NB4 (cell line): ENCODE measurements around the gene TGIF1.

Source experiments
- MYC ChIP-seq: IDR thresholded peaks from 2 replicates; pipeline ENCODE4 v1.6.1; 2011; ENCODE audit warnings: low read depth, low read length
- POLR2A ChIP-seq: IDR thresholded peaks from 2 replicates; pipeline ENCODE4 v1.6.1; 2011; ENCODE audit warnings: mild to moderate bottlenecking; ENCODE audit not compliant: insufficient read length; ENCODE audit errors: extremely low read depth
- TF ChIP-seq, protein P1 (sequence below): IDR thresholded peaks from one replicate; pipeline ENCODE4 v1.5.1; 2012; ENCODE audit warnings: low read depth, low read length

DNA sequence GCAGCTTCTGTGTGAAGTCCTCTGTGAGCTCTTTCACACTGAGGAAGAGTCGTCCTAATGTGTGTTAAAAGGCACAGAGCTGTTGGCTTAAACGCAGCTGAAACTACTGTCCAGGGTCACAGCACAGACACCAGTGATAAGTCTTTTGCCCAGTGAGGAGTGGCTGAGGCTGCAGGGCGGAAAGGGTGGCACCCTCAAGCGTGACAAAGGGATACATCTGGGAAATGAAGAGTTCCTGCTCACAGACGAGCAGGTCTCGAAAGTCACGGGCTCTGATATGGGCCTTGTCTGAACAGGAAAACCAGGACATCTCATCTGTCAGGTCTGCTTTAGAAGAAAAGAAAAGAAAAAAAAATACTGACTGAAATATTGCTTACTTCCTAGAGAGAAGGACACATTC is 36.5 kb downstream of the TGIF1 start:
- TF ChIP-seq POLR2A (no peak), MYC (no peak)
- TF ChIP-seq, protein P1, sequence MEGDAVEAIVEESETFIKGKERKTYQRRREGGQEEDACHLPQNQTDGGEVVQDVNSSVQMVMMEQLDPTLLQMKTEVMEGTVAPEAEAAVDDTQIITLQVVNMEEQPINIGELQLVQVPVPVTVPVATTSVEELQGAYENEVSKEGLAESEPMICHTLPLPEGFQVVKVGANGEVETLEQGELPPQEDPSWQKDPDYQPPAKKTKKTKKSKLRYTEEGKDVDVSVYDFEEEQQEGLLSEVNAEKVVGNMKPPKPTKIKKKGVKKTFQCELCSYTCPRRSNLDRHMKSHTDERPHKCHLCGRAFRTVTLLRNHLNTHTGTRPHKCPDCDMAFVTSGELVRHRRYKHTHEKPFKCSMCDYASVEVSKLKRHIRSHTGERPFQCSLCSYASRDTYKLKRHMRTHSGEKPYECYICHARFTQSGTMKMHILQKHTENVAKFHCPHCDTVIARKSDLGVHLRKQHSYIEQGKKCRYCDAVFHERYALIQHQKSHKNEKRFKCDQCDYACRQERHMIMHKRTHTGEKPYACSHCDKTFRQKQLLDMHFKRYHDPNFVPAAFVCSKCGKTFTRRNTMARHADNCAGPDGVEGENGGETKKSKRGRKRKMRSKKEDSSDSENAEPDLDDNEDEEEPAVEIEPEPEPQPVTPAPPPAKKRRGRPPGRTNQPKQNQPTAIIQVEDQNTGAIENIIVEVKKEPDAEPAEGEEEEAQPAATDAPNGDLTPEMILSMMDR = no peak
